Stimulated activated CD8-positive, alpha-beta memory T cell treated with anti-CD3 and anti-CD28 coated beads, Interleukin-15, amount 100 ng/mL, for 1 hour (primary cell): Measurements from ENCODE around the gene PDZD2.

ENCODE experiments used
- DNase-seq: peaks from one replicate; pipeline ENCODE4 v3.0.0-alpha.2; 2020; ENCODE audit warnings: low read depth

Gene PDZD2

DNA sequence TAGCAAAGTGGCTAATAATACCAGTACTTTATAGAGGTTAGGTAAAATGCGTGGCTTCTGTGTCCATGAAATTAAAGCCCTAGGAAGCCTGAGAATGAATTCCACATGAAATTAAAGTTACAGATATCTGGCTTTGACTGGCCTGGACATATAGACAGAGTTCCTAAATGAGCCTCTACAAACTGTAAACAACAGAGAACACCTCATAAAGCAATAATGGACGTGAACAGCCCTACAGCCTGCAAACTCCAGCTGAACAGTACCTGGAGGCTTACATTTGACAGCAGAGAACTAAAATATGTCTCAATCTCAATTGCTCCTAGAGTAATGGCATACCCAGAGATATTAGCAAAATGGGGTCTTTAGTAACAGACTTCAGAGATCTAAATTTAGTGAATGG is 506.4 kb downstream of the PDZD2 start:
- DNase-seq: no peak

- no peak for DNase-seq
Measured at GRCh38 chr5:32147236-32147635, 508.3 kb downstream of the PDZD2 start.

GRCh38 chr5:32147959-32148358 is 509.0 kb downstream of the PDZD2 start:
- no peak for DNase-seq

DNA sequence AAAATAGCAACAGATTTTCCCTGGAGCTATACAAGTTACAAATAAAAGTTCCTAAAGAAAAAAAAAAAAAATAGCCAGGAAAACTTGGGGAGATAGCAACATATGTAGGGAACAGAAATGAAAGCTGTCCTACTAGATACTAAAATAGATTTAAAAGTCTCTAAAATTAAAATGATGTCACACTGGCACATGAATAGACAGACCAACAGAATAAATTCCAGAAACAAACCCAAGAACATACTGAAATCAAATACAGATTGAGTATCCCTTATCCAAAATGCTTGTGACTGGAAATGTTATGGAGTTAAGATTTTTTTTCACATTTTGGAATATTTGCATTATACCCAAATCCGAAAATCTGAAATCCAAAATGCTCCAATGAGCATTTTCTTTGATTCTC is 511.4 kb downstream of the PDZD2 start:
- no peak for DNase-seq

GRCh38 chr5:32151198-32151597 is 512.3 kb downstream of the PDZD2 start:
- DNase-seq: no peak

DNA sequence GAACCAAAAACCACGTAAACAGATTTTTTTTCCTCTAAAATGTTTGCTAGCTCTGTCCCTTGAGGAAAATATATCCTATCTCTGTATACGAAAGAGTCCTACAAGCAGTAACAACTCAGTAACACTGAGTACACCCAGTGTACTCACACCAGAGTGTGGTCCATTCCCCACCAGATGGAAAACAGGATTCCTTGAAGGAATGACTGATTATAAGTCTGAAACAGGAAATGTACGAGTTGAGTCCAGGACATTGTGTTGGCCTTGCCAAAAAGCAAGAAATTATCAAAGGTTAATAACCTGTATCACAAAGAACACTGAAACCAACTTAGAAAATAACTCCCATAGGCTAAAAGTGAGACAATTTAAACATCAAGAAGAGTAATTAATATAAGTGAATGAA is 514.8 kb downstream of the PDZD2 start:
- DNase-seq: no peak

- DNase-seq: no peak
Measured at GRCh38 chr5:32155211-32155610, 516.3 kb downstream of the PDZD2 start.

DNA sequence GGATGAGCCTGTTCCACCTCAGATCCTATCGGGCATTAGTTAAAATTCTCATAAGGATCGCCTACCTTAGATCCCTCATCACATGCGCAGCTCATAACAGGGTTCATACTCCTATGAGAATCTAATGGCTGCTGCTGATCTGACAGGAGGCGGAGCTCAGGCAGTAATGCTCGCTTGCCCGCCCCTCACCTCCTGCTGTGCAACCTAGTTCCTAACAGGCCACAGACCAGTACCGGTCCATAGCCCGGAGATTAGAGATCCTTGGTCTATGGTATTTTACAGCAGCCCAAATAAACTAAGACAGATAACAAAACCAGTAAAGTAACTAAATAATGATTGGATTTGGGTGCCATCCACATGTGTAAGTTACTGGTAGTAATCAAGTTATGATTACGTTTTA is 517.7 kb downstream of the PDZD2 start:
- no peak for DNase-seq

DNA sequence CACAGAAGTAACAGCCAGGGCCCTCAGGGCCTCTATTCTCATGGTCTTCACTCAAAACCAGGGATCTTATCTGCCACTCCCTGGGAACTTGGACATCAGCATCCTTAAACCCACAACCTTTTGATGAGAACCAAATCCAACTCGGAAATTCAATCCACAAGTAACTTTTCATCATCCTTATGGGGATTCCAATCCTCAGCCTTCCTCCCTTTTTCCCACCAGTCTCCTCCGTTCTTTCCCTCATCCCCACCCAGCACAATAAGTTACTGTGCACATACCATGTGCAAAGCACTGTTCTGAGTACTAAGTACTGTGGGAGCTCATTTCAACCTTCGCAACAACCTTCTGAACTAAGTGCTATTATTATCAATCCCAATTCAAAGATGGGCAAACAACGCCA is 518.1 kb downstream of the PDZD2 start:
- DNase-seq: no peak

GRCh38 chr5:32158679-32158975 is 519.7 kb downstream of the PDZD2 start:
- DNase-seq: no peak

GRCh38 chr5:32159328-32160072 is 520.6 kb downstream of the PDZD2 start:
- DNase-seq: no peak

GRCh38 chr5:32160228-32160627 is 521.3 kb downstream of the PDZD2 start:
- no peak for DNase-seq
